ENCODE results near the gene ZBTB7C.

Gene ZBTB7C

DNA sequence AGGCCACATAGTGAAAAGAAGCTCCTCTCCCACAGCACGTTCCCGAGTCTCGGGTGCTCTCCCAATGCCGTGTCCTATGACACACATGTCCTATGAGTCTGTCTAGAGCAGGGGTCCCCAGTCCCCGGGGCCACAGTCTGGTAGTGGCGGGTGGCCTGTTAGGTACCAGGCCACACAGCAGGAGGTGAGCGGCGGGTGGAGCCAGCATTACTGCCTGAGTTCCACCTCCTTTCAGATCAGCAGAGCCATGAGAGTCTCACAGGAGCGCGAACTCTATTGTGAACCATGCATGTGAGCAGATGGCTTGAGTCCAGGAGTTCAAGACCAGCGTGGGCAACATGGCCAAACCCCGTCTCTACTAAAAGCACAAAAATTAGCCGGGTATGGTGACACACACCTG is 112.6 kb downstream of the ZBTB7C start:
- DNase-seq (no peak), ATAC-seq (ENCODE audit: insufficient read depth, low read depth) (no peak)
- no peak overlapping the region for H2AFZ ChIP-seq (ENCODE audit: low read depth, low read length)
- TF ChIP-seq CTCF (IDR thresholded peaks at IDR 0.05; ENCODE audit: borderline replicate concordance, extremely low read depth, low read length, poor library complexity, severe bottlenecking) (no peak), EZH2 (IDR thresholded peaks at IDR 0.05; ENCODE audit: borderline replicate concordance, low read depth, low read length, severe bottlenecking) (no peak)
- no peak overlapping the region for H3K4me2 ChIP-seq (ENCODE audit: insufficient read depth, low read length)
- H3K4me1 ChIP-seq (ENCODE audit: insufficient read depth, low read length): peaks cover 13% of the 10 kb centered on the region
- H4K20me1 ChIP-seq (ENCODE audit: insufficient read depth, low read length): no peaks in the 10 kb centered on the region
- H3K9ac ChIP-seq (ENCODE audit: low read depth, low read length): no peak overlapping the region
- no peak overlapping the region for H3K4me3 ChIP-seq (ENCODE audit: low read depth in 1 of 2, low read length in 2 of 2)
- H3K36me3 ChIP-seq (ENCODE audit: insufficient read depth, low read length): no peaks in the 10 kb centered on the region
- H3K9me3 ChIP-seq (ENCODE audit: insufficient read depth, low read length, severe bottlenecking): no peaks in the 10 kb centered on the region
- no peaks in the 10 kb centered on the region for H3K79me2 ChIP-seq (ENCODE audit: insufficient read depth, low read length)
- H3K27ac ChIP-seq (ENCODE audit: low read length): no peak overlapping the region
- no peaks in the 10 kb centered on the region for H3K27me3 ChIP-seq (ENCODE audit: insufficient read depth, low read length, poor library complexity)

DNA sequence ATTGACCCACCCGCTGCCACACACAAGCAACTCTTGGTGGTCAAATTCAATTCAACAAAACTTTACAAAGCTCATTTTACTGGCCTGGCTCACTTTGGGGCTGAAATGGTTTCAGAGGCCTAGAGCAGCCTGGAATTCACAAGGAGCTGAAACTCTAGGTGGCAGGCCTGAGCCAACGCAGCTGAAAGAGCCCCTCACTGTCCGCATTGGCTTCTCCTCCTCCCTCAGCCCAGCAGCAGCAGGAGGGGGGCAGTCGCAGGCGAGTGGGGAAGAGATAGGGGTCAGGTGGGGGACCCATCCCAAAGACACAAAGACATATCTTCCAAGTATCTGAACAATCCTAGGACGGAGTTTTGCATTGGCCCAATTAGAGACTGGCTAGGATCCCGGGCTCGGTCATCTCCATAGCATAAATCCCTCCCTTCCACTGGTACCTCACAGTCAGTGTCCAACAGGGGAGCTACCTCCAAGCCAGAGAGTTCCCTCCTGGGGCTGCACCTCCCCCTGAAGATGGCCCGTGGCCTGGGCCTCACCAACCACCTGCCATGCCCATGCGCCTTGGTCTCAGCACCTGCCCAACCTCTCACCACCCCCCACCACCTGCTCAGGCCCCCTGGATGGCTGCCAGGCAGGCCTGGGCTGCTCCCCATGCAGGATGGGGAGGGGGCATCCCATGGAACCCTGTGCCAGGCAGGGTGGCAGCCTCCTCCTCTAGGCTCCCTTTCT is 113.4 kb downstream of the ZBTB7C start:
- Histone ChIP-seq H3K79me2 (ENCODE audit: insufficient read depth, low read length) (no peaks in the 10 kb centered on the region), H3K36me3 (ENCODE audit: insufficient read depth, low read length) (no peaks in the 10 kb centered on the region), H3K4me1 (ENCODE audit: insufficient read depth, low read length) (peaks cover 9% of the 10 kb centered on the region), H2AFZ (ENCODE audit: low read depth, low read length) (no peak overlapping the region), H3K27ac (ENCODE audit: low read length) (no peak overlapping the region), H3K27me3 (ENCODE audit: insufficient read depth, low read length, poor library complexity) (no peaks in the 10 kb centered on the region), H4K20me1 (ENCODE audit: insufficient read depth, low read length) (no peaks in the 10 kb centered on the region), H3K9ac (ENCODE audit: low read depth, low read length) (no peak overlapping the region), H3K9me3 (ENCODE audit: insufficient read depth, low read length, severe bottlenecking) (no peaks in the 10 kb centered on the region), H3K4me3 (ENCODE audit: low read depth in 1 of 2, low read length in 2 of 2) (no peak overlapping the region), H3K4me2 (ENCODE audit: insufficient read depth, low read length) (no peak overlapping the region)
- ATAC-seq (ENCODE audit: insufficient read depth, low read depth) (no peak), DNase-seq (no peak)
- TF ChIP-seq EZH2 (IDR thresholded peaks at IDR 0.05; ENCODE audit: borderline replicate concordance, low read depth, low read length, severe bottlenecking): no peak
- TF ChIP-seq CTCF (IDR thresholded peaks at IDR 0.05; ENCODE audit: borderline replicate concordance, extremely low read depth, low read length, poor library complexity, severe bottlenecking): peak; percentile 30

- H3K27me3 ChIP-seq (ENCODE audit: insufficient read depth, low read length, poor library complexity): no peaks in the 10 kb centered on the region
- H3K4me2 ChIP-seq (ENCODE audit: insufficient read depth, low read length): no peak overlapping the region
- no peak overlapping the region for H3K4me3 ChIP-seq (ENCODE audit: low read depth in 1 of 2, low read length in 2 of 2)
- TF ChIP-seq EZH2 (IDR thresholded peaks at IDR 0.05; ENCODE audit: borderline replicate concordance, low read depth, low read length, severe bottlenecking): no peak
- no peak for TF ChIP-seq CTCF (IDR thresholded peaks at IDR 0.05; ENCODE audit: borderline replicate concordance, extremely low read depth, low read length, poor library complexity, severe bottlenecking)
- no peak overlapping the region for H3K9ac ChIP-seq (ENCODE audit: low read depth, low read length)
- H3K36me3 ChIP-seq (ENCODE audit: insufficient read depth, low read length): no peaks in the 10 kb centered on the region
- ATAC-seq (ENCODE audit: insufficient read depth, low read depth): no peak
- H3K79me2 ChIP-seq (ENCODE audit: insufficient read depth, low read length): no peaks in the 10 kb centered on the region
- no peaks in the 10 kb centered on the region for H4K20me1 ChIP-seq (ENCODE audit: insufficient read depth, low read length)
- no peak overlapping the region for H3K27ac ChIP-seq (ENCODE audit: low read length)
- no peak overlapping the region for H2AFZ ChIP-seq (ENCODE audit: low read depth, low read length)
- no peak for DNase-seq
- H3K4me1 ChIP-seq (ENCODE audit: insufficient read depth, low read length): peaks cover 2% of the 10 kb centered on the region
- H3K9me3 ChIP-seq (ENCODE audit: insufficient read depth, low read length, severe bottlenecking): no peaks in the 10 kb centered on the region
These were observed 114.1 kb downstream of the ZBTB7C start for GRCh38 chr18:48294899-48295585.
